HG03095 (cell line): ENCODE data around the gene EIF3A.
"Not testable (repeated sequence)": the region's sequence is repeated elsewhere in the genome, so short reads cannot be mapped to it uniquely, and the experiment has no call there.

Experiments
- ATAC-seq: cut with Tn5 transposase; IDR thresholded peaks from one replicate; pipeline ENCODE4 v1.9.1; 2021; ENCODE audit warnings: moderate library complexity; ENCODE audit not compliant: unreplicated experiment

EIF3A gene

GRCh38 chr10:119058010-119058409, 22.6 kb downstream of the EIF3A start:
- no peak for ATAC-seq

- ATAC-seq: no peak
These were observed 25.1 kb downstream of the EIF3A start for GRCh38 chr10:119055472-119055871.

- ATAC-seq: no peak
These were observed 28.8 kb downstream of the EIF3A start for GRCh38 chr10:119051775-119052174.

- ATAC-seq: no peak
These were observed 30.8 kb downstream of the EIF3A start for GRCh38 chr10:119049777-119050176.

GRCh38 chr10:119049361-119049760, 31.3 kb downstream of the EIF3A start:
- ATAC-seq: no peak

- no peak for ATAC-seq
These were observed 35.1 kb downstream of the EIF3A start for GRCh38 chr10:119045561-119045960.

GRCh38 chr10:119042169-119042568, 38.4 kb downstream of the EIF3A start:
- no peak for ATAC-seq

- no peak for ATAC-seq
These were observed 39.3 kb downstream of the EIF3A start for GRCh38 chr10:119041326-119041725.

GRCh38 chr10:119039161-119039560, 41.5 kb downstream of the EIF3A start:
- ATAC-seq: no peak

- ATAC-seq: no peak
These were observed 49.0 kb downstream of the EIF3A start for GRCh38 chr10:119031496-119032059.

- ATAC-seq: peak; percentile 62
These were observed 50.0 kb downstream of the EIF3A start for GRCh38 chr10:119030421-119031250.

GRCh38 chr10:119029613-119030420, 50.8 kb downstream of the EIF3A start, which contains the start of gene NANOS1:
TSS of gene NANOS1 (plus strand) at chr10:119029714. CDS start at chr10:119029802, 88 bp downstream.
- peak; percentile 11 for ATAC-seq

GRCh38 chr10:119028900-119029612, 51.6 kb downstream of the EIF3A start:
- ATAC-seq: peak; percentile 52

GRCh38 chr10:119028445-119028899, 52.1 kb downstream of the EIF3A start:
- ATAC-seq: not testable (repeated sequence)

- ATAC-seq: no peak
These were observed 54.1 kb downstream of the EIF3A start for GRCh38 chr10:119026301-119027110.

- ATAC-seq: no peak
These were observed 54.8 kb downstream of the EIF3A start for GRCh38 chr10:119025776-119026175.

GRCh38 chr10:119025336-119025735, 55.3 kb downstream of the EIF3A start:
- no peak for ATAC-seq

- ATAC-seq: no peak
These were observed 55.7 kb downstream of the EIF3A start for GRCh38 chr10:119024882-119025281.

GRCh38 chr10:119023553-119023868, 57.1 kb downstream of the EIF3A start:
- no peak for ATAC-seq
